Measurements from ENCODE around the gene BCORL1.
A peak's percentile ranks its signal among the peaks of the same experiment; 100 is the strongest.

- TF ChIP-seq CTCF (conservative IDR thresholded peaks at IDR 0.05 in 1 of 2, IDR thresholded peaks at IDR 0.05 in 1 of 2; ENCODE audit: low read depth in 1 of 2, low read length in 2 of 2): peak; percentile 25 to 67
- TF ChIP-seq EZH2 (IDR thresholded peaks at IDR 0.05; ENCODE audit: low read length, missing control alignments): no peak
Measured at GRCh38 chrX:130028196-130028595, 45.8 kb downstream of the BCORL1 start.

All from fibroblast of lung (primary cell).